GM21717 (cell line): ENCODE results near the gene SKAP1.

Experiments
- ATAC-seq: cut with Tn5 transposase; IDR thresholded peaks from one replicate; pipeline ENCODE4 v1.9.1; 2021; ENCODE audit warnings: mild to moderate bottlenecking, moderate library complexity; ENCODE audit not compliant: unreplicated experiment

Gene SKAP1

DNA sequence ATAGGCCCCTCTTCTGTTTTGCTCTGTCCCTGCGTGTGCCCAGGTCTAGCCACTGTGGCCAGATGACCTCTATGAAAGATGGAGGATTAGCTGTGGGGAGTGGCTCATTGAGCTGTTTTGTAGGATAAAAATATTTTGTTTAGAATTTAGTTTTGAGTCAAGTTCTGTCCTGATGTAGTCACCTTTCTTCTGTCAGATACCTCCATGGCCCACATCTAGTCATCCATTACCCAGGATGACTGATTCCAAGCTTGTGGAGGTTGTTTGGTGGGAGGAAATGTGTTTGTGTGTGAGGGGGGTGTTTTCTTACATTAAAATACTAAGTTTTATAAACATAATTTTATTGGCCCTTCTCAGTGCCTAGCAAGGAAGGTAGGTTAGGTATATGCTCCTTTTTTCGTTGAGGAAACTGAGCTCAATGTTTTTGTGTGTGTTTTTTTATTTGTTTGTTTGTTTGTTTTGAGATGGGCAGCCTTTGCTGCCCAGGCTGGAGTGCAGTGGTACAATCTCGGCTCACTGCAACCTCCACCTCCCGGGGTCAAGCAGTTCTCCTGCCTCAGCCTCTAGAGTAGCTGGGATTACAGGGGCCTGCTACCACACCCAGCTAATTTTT lies 306.1 kb downstream of the SKAP1 start:
- ATAC-seq, result no peak

DNA sequence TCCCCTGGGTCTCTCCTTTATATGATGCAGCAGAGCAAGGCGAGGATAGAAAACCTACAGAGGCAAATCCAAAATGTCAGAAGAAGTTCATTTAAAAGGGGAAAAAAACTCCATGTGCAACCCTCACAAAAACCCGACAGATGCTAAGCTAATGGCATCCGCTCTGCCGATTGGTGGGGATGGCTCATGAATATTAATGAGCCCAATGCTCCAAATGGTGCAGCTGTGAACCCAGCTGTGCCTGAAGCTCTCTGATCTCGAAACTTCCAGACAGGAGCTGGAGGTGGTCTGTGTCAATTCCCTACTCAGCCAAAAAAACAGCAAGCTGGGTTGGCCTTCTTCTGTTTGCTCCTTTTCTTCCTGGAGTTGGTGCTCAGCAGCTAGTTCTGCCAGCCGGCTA lies 306.9 kb downstream of the SKAP1 start:
- no peak for ATAC-seq

- no peak for ATAC-seq
Measured at GRCh38 chr17:48122665-48123045, 307.4 kb downstream of the SKAP1 start.

DNA sequence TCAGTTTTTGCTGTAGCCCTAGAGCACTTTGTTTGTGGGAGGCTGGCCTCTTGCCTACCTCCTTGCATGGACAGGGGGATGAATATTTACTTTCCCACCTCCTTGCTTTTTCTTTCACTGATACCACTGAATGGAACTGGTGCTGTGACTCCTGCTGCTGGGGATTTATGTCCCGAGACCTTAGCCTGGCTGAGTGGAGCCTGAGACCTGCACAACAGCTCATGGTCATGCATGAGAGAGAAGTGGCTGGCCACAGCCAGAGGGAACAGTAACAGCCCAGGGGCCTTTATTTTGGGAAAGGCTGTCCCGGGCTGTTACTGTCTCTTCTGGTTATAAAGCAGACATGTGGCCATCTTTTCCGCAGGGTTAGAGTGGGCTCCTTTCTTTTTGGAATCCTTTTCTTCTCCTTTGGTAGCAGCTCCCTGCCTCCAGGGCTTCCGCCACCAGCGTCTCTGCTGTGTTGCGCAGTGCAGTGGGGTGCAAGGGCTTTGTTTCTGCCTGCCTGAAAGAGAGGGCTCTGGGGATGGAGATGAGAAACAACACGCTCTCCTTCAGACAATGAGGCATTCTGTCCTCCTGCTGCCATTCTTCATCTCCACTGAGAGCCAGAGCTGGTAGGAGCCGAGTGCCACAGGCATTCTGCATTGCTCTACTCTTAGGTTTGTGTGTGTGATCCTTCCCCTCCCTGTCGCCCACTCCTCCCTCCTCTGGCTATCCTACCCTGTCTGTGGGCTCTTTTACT lies 307.9 kb downstream of the SKAP1 start:
- ATAC-seq, result no peak

DNA sequence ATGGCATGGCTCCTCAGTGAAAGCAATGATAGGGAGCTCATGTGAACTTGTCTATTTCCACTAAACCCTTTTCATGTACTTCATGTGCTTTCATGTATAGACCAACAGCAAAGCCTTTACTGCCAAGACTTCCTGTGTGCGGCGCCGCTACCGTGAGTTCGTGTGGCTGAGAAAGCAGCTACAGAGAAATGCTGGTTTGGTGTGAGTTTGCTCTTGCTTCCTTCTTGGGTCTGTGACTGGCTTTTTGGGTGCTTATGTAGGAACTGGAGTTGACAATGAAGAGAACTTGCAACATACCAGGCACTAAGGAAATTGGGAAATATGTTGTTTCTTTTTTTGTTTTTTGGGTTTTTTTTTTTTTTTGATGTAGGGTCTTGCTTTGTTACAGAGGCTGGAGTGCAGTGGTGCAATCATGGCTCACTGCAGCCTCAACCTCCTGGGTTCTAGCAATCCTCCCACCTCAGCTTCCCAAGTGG lies 316.8 kb downstream of the SKAP1 start:
- no peak for ATAC-seq

- ATAC-seq, result no peak
Measured at GRCh38 chr17:48111937-48112241, 318.1 kb downstream of the SKAP1 start.

DNA sequence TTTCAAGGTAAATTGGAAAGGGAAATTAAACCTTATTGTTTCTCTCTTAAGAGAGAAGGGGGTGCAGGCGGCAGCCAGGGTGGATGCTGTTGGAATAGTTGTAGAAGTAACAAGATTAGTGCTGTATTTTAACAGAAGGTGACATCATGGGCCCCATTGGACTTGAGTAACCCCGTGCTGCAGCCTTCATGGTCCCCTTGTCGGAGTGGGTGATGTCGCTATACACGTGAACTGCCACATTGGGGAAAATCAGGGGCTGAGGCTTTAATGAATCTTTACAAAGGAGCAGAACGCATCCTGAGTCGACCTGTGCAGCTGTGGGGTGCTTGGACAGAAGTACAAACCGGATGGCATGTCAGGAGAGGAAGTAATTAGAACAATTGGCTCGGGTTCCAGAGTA lies 319.3 kb downstream of the SKAP1 start:
- no peak for ATAC-seq

GRCh38 chr17:48107137-48108055 lies 322.6 kb downstream of the SKAP1 start, which contains the start of gene SNX11:
SNX11 (plus strand) TSS chr17:48107766; CDS start chr17:48112044, 4,278 bp downstream.
- ATAC-seq, result peak; percentile 70

DNA sequence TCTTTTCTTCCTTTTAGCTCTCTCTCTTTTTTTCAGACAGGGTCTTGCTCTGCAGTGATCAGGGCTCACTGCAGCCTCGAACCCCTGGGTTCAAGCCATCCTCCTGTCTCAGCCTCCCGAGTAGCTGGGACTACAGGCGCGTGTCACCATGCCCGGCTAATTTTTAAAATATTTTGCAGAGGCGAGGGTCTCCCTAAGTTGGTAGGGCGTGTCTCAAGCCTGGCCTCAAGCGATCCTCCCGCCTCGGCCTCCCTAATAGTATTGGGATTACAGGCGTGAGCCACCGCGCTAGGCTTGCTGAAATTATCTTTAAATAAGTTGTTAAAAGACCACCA lies 323.2 kb downstream of the SKAP1 start:
- no peak for ATAC-seq

- ATAC-seq, result no peak
Measured at GRCh38 chr17:48104440-48104839, 325.6 kb downstream of the SKAP1 start.

DNA sequence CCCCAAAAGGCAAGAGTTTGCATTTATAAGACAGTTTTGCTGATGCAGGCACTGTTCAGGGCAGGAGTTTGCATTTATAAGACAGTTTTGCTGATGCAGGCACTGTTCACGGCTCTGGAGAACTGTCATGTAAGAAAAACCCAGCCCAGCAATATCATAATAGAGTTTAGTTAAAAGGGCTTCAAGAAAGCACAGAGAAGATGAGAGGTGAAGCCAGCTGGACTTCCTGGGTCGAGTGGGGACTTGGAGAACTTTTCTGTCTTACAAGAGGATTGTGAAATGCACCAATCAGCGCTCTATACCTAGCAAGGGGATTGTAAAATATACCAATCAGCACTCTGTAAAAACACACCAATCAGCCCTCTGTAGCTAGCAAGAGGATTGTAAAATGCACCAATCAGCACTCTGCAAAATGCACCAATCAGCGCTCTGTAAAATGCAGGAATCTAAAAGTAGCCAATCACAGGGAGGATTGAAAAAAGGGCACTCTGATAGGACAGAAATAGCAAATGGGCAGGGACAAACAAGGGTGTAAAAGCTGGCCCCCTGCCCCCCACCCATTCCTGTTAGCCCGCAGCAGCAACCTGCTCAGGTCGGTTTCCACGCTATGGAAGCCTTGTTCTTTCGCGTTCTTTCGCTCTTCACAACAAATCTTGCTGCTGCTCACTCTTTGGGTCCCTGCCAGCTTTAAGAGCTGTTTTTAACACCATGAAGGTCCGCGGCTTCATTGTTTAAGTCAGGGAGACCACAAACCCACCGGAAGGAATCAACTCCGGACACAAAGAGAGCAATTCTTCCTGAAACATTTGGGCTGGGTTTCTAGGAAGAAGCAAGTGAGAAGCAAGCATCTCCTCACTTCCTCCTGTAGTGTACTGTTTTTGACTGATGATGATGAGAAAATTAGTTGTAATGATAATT lies 327.0 kb downstream of the SKAP1 start:
- ATAC-seq, result no peak

- ATAC-seq, result no peak
Measured at GRCh38 chr17:48102043-48102750, 327.8 kb downstream of the SKAP1 start.

- ATAC-seq, result peak; percentile 79
Measured at GRCh38 chr17:48101012-48101720, 328.8 kb downstream of the SKAP1 start, which contains the start of gene CBX1. CBX1 (minus strand) TSS chr17:48101478; CDS start chr17:48077004, 24,474 bp downstream.

- ATAC-seq, result no peak
Measured at GRCh38 chr17:48100591-48101011, 329.4 kb downstream of the SKAP1 start.

GRCh38 chr17:48100160-48100559 lies 329.9 kb downstream of the SKAP1 start:
- ATAC-seq, result no peak

- ATAC-seq, result no peak
Measured at GRCh38 chr17:48095611-48096010, 334.4 kb downstream of the SKAP1 start.

GRCh38 chr17:48093341-48094045 lies 336.5 kb downstream of the SKAP1 start:
- no peak for ATAC-seq

- no peak for ATAC-seq
Measured at GRCh38 chr17:48084932-48085331, 345.1 kb downstream of the SKAP1 start.
